Measurements from ENCODE around the gene RYR2. TPM values are rescaled to one million over a fixed set of nuclear protein-coding genes. Genes with fewer than 3 reads are reported as not detected.

The RYR2 gene
- total and polyA plus RNA-seq, 2 experiments from 2014 or later: 0.50 to 0.95 TPM

- no peak overlapping the region for H3K4me2 ChIP-seq
- no peak overlapping the region for H3K27ac ChIP-seq
- WGBS (ENCODE audit: low lambda C conversion rate, missing lambda C conversion rate): 84% methylated on average over 7 of the region's 7 CpGs
Measured at GRCh38 chr1:237183963-237184540, 142.1 kb downstream of the RYR2 start.

GRCh38 chr1:237186675-237187074, 144.7 kb downstream of the RYR2 start:
- Histone ChIP-seq H3K36me3 (replicated peaks; ENCODE audit: insufficient read depth, low read depth) (no peaks in the 10 kb centered on the region), H4K20me1 (ENCODE audit: insufficient read depth, poor library complexity, severe bottlenecking) (no peaks in the 10 kb centered on the region), H3K9me2 (replicated peaks; ENCODE audit: insufficient read depth) (no peaks in the 10 kb centered on the region), H3K4me2 (no peak overlapping the region), H3K4me1 (ENCODE audit: insufficient read depth) (no peaks in the 10 kb centered on the region), H3K9me3 (ENCODE audit: low read depth) (no peaks in the 10 kb centered on the region), H3K4me3 (no peak overlapping the region), H3K27ac (no peak overlapping the region), H3K27me3 (no peaks in the 10 kb centered on the region), H3K79me2 (no peaks in the 10 kb centered on the region), H2AFZ (no peak overlapping the region)
- TF ChIP-seq EZH2 (IDR thresholded peaks at IDR 0.05; ENCODE audit: borderline replicate concordance) (no peak), CTCF (IDR thresholded peaks at IDR 0.05; ENCODE audit: poor library complexity) (no peak), EZH2phosphoT487 (IDR thresholded peaks at IDR 0.05; ENCODE audit: low read depth, severe bottlenecking, unreplicated experiment) (no peak)
- no peak for DNase-seq (ENCODE audit: low spot score)
- 63% methylated on average over 8 of the region's 8 CpGs for WGBS (ENCODE audit: low lambda C conversion rate, missing lambda C conversion rate)

More at GRCh38 chr1:237183963-237184540, 142.1 kb downstream of the RYR2 start:
- DNase-seq (ENCODE audit: low spot score): no peak
- no peak overlapping the region for H3K4me3 ChIP-seq
- H4K20me1 ChIP-seq (ENCODE audit: insufficient read depth, poor library complexity, severe bottlenecking): no peaks in the 10 kb centered on the region
- H3K4me1 ChIP-seq (ENCODE audit: insufficient read depth): no peaks in the 10 kb centered on the region
- H2AFZ ChIP-seq: no peak overlapping the region
- TF ChIP-seq EZH2 (IDR thresholded peaks at IDR 0.05; ENCODE audit: borderline replicate concordance): no peak
- TF ChIP-seq CTCF (IDR thresholded peaks at IDR 0.05; ENCODE audit: poor library complexity): no peak
- no peak for TF ChIP-seq EZH2phosphoT487 (IDR thresholded peaks at IDR 0.05; ENCODE audit: low read depth, severe bottlenecking, unreplicated experiment)
- no peaks in the 10 kb centered on the region for H3K36me3 ChIP-seq (replicated peaks; ENCODE audit: insufficient read depth, low read depth)
- H3K79me2 ChIP-seq: no peaks in the 10 kb centered on the region
- no peaks in the 10 kb centered on the region for H3K9me3 ChIP-seq (ENCODE audit: low read depth)
- no peaks in the 10 kb centered on the region for H3K9me2 ChIP-seq (replicated peaks; ENCODE audit: insufficient read depth)
- H3K27me3 ChIP-seq: no peaks in the 10 kb centered on the region

DNA sequence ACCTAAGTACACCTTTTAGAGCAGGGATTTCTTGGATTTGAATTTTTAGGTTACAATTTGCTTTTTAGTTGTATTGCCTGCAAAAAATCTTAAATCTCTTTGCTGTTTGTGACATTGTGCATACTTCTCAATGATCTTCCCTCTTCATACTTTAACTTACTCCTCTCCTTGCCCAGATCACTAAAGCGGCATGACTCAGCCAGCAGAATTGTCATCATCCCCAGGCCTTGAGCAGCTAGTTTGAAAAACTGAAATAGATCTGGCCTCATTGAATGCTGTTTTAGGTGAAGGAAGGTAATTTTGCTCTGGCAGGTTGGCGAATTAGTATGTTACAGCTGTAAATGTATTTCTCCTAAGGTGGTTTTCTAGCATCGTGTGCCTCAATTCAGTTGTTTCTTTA, 145.9 kb downstream of the RYR2 start:
- Histone ChIP-seq H3K4me2 (no peak overlapping the region), H3K4me3 (no peak overlapping the region), H3K9me2 (replicated peaks; ENCODE audit: insufficient read depth) (no peaks in the 10 kb centered on the region), H3K79me2 (no peaks in the 10 kb centered on the region), H3K4me1 (ENCODE audit: insufficient read depth) (no peaks in the 10 kb centered on the region), H3K27ac (no peak overlapping the region), H3K9me3 (ENCODE audit: low read depth) (no peaks in the 10 kb centered on the region), H4K20me1 (ENCODE audit: insufficient read depth, poor library complexity, severe bottlenecking) (no peaks in the 10 kb centered on the region), H2AFZ (no peak overlapping the region), H3K36me3 (replicated peaks; ENCODE audit: insufficient read depth, low read depth) (no peaks in the 10 kb centered on the region), H3K27me3 (no peaks in the 10 kb centered on the region)
- WGBS (ENCODE audit: low lambda C conversion rate, missing lambda C conversion rate): 99% methylated on average over 3 of the region's 3 CpGs
- TF ChIP-seq EZH2 (IDR thresholded peaks at IDR 0.05; ENCODE audit: borderline replicate concordance): no peak
- TF ChIP-seq EZH2phosphoT487 (IDR thresholded peaks at IDR 0.05; ENCODE audit: low read depth, severe bottlenecking, unreplicated experiment): no peak
- TF ChIP-seq CTCF (IDR thresholded peaks at IDR 0.05; ENCODE audit: poor library complexity): no peak
- DNase-seq (ENCODE audit: low spot score): no peak

Measured in hepatocyte (in vitro differentiated cells).